A549 (cell line): Measurements from ENCODE around the gene PKD1. TPM values are rescaled to one million over a fixed set of nuclear protein-coding genes. Genes with fewer than 3 reads are reported as not detected.

Experiments used
- ATAC-seq, 2 experiments: fragments of 200-7000 bp in 1 of 2; fragments of >200 bp in 1 of 2; cut with Nextera tagmentation in 1 of 2; cut with Tn5 transposase in 1 of 2; 3 replicates each; pipeline versions ENCODE4 v1.8.0 to v1.9.1; 2018 to 2020; ENCODE audit warnings: mild to moderate bottlenecking in 1 of 2, moderate library complexity in 1 of 2
- CTCF ChIA-PET: fragments of 300-600 bp; sonication (Branson Sonifier 250); formaldehyde crosslinking; extraction: SDS; loops from one replicate; lab custom pipeline; 2021; ENCODE audit warnings: antibody characterized with exemption, inconsistent platforms; lab: Yijun Ruan, JAX
- POLR2A ChIA-PET: fragments of 350-600 bp; formaldehyde crosslinking; extraction: SDS; loops from one replicate; lab custom pipeline; 2021; ENCODE audit warnings: antibody characterized with exemption, inconsistent platforms; lab: Yijun Ruan, JAX
- DNase-seq, 2 experiments: peaks; one replicate each; pipeline versions ENCODE4 v3.0.0 to v3.0.0-alpha.2; 2011 to 2016; ENCODE audit warnings: low read depth in 1 of 2, low spot score in 1 of 2
- FAIRE-seq: peaks from 2 replicates; lab custom pipeline; 2011; peaks lifted over from hg19 to GRCh38; lab: Jason Lieb, UNC
- H3K27ac ChIP-seq, 2 experiments: fragments of >200 bp; sonication (Bioruptor Twin); formaldehyde crosslinking; 3 replicates each; pipeline ENCODE4 v1.5.1; 2016 to 2017
- H3K4me1 ChIP-seq: fragments of >200 bp; sonication (Bioruptor Twin); formaldehyde crosslinking; 3 replicates; pipeline ENCODE4 v1.6.1; 2016
- H3K4me2 ChIP-seq: fragments of >200 bp; sonication (Bioruptor Twin); formaldehyde crosslinking; 3 replicates; pipeline ENCODE4 v1.6.1; 2016
- H3K4me3 ChIP-seq: fragments of >200 bp; sonication (Bioruptor Twin); formaldehyde crosslinking; 3 replicates; pipeline ENCODE4 v1.5.1; 2016
- H3K9me3 ChIP-seq: fragments of >200 bp; sonication (Bioruptor Twin); formaldehyde crosslinking; 3 replicates; pipeline ENCODE4 v1.6.1; 2016
- CBX8 ChIP-seq: fragments of 200-600 bp; sonication (generic); IDR thresholded peaks from 2 replicates; pipeline ENCODE4 v1.6.1; 2016
- ESRRA ChIP-seq: fragments of 150-350 bp; IDR thresholded peaks from 2 replicates; pipeline ENCODE4 v1.6.1; 2014; ENCODE audit warnings: mild to moderate bottlenecking, low read length, borderline replicate concordance
- GATA3 ChIP-seq: IDR thresholded peaks from 2 replicates; pipeline ENCODE4 v1.6.1; 2012; ENCODE audit warnings: borderline replicate concordance
- HOXB5 ChIP-seq: fragments of 250-450 bp; sonication (Bioruptor Pico); IDR thresholded peaks from 2 replicates; pipeline ENCODE4 v1.5.0; 2020; ENCODE audit warnings: mild to moderate bottlenecking, moderate library complexity
- JUNB ChIP-seq: fragments of >200 bp; sonication (Bioruptor Twin); formaldehyde crosslinking; IDR thresholded peaks from 2 replicates; pipeline ENCODE4 v1.6.1; 2016
- KDM1A ChIP-seq: fragments of 200-600 bp; sonication (generic); IDR thresholded peaks from 2 replicates; pipeline ENCODE4 v1.6.1; 2016; ENCODE audit warnings: low read depth, mild to moderate bottlenecking
- POLR2A ChIP-seq: IDR thresholded peaks from 2 replicates; pipeline ENCODE4 v1.6.1; 2012; ENCODE audit warnings: mild to moderate bottlenecking, low read length
- RCOR1 ChIP-seq: fragments of 150-350 bp; IDR thresholded peaks from 2 replicates; pipeline ENCODE4 v1.6.1; 2014; ENCODE audit warnings: antibody characterized with exemption, low read length, low read depth
- RNF2 ChIP-seq: fragments of 200-600 bp; sonication (generic); IDR thresholded peaks from 2 replicates; pipeline ENCODE4 v1.6.1; 2016; ENCODE audit warnings: low read depth, mild to moderate bottlenecking, antibody characterized with exemption, moderate library complexity, borderline replicate concordance
- SMC3 ChIP-seq: fragments of >200 bp; sonication (Bioruptor Twin); formaldehyde crosslinking; IDR thresholded peaks from 3 replicates; pipeline ENCODE4 v1.6.1; 2018; ENCODE audit warnings: inconsistent platforms
- TP53 ChIP-seq: fragments of 250-450 bp; sonication (Bioruptor Pico); IDR thresholded peaks from 2 replicates; pipeline ENCODE4 v1.5.0; 2021; ENCODE audit warnings: mild to moderate bottlenecking, moderate library complexity
- ZSCAN20 ChIP-seq: fragments of 250-450 bp; sonication (Bioruptor Pico); IDR thresholded peaks from 2 replicates; pipeline ENCODE4 v1.8.0; 2022; ENCODE audit warnings: mild to moderate bottlenecking, moderate library complexity
- WGBS: methylation state at CpG from one replicate; pipeline ENCODE4 v1.1.6; 2017; ENCODE audit errors: missing lambda C conversion rate; 5-methylcytosine and 5-hydroxymethylcytosine counted together
- polyA plus RNA-seq, 4 experiments: library from polyadenylated mRNA; depleted of rRNA in 3 of 4; stranded (reverse); fragments of >200 nt; fragmentation: RNase III in 1 of 4; extraction: RNeasy Plus Mini Kit Qiagen cat#74134 plus additional on column Dnase treatment in 1 of 4; gene quantifications; 2 replicates in 3 of 4; 3 replicates in 1 of 4; pipeline ENCODE4 v1.2.3, GENCODE V29; 2011 to 2017
- TF ChIP-seq, protein P1 (sequence below): fragments of >200 bp; sonication (Bioruptor Twin); formaldehyde crosslinking; IDR thresholded peaks from 2 replicates; pipeline ENCODE4 v1.6.1; 2016
- TF ChIP-seq, protein P2 (sequence below): fragments of 250-450 bp; sonication (Bioruptor Pico); IDR thresholded peaks from 2 replicates; pipeline ENCODE4 v1.5.0; 2020; ENCODE audit warnings: low read depth, mild to moderate bottlenecking, moderate library complexity
- TF ChIP-seq, protein P3 (sequence below): fragments of 250-450 bp; sonication (Bioruptor Pico); IDR thresholded peaks from 2 replicates; pipeline ENCODE4 v1.5.0; 2021; ENCODE audit warnings: mild to moderate bottlenecking, moderate library complexity, borderline replicate concordance
- TF ChIP-seq, protein P4 (sequence below): IDR thresholded peaks from 2 replicates; pipeline ENCODE4 v1.6.1; 2012; ENCODE audit warnings: low read depth, borderline replicate concordance
- TF ChIP-seq, protein P5 (sequence below): fragments of >200 bp; sonication (Bioruptor Twin); formaldehyde crosslinking; IDR thresholded peaks from 3 replicates; pipeline ENCODE4 v1.5.1; 2016
- TF ChIP-seq, protein P6 (sequence below): fragments of 200-600 bp; sonication (generic); IDR thresholded peaks from 2 replicates; pipeline ENCODE4 v1.6.1; 2016; ENCODE audit warnings: antibody characterized with exemption, mild to moderate bottlenecking, moderate library complexity
- TF ChIP-seq, protein P7 (sequence below): fragments of >200 bp; sonication (Bioruptor Twin); formaldehyde crosslinking; IDR thresholded peaks from 3 replicates; pipeline ENCODE4 v1.6.1; 2016
- TF ChIP-seq, protein P8 (sequence below): fragments of 150-350 bp; IDR thresholded peaks from 2 replicates; pipeline ENCODE4 v1.6.1; 2014; ENCODE audit warnings: low read depth, mild to moderate bottlenecking, low read length

PKD1 gene
- polyA plus RNA-seq, 2 of the 4 experiments (the other 2 are of a cell fraction): 11.5 to 39.2 TPM

DNA sequence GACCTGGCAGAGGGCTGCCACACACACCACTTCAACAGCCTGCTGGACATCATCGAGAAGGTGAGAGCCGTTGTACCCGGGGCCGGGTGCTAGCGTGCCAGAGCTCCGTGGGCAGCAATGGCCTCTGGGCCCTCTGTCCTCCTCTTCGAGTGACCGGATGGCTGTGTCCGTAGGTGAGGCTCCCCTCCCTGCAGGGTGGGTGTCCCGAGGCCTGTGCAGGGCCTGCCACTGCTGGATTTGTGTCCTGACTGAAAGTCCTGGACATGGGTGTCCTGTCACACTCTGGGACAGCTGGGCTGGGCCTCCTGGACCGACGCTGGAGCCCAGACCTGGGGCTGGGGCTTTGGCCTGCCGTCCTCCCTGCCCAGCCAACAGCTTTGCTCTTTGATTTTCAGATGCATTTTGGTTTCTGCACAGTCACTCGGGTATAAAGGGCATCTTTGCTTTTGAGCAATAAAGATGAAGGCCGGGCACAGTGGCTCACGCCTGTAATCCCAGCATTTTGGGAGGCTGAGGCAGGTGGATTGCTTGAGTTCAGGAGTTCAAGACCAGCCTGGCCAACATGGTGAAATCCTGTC is 71.2 kb downstream of the PKD1 start:
- no peaks in the 10 kb centered on the region for H3K9me3 ChIP-seq
- ChIA-PET POLR2A (interaction anchor here (0.6 kb wide), 1 partner anchor 76 kb away, joined by 3 read pairs; no protein-coding TSS in a partner anchor), CTCF (interaction anchor here (1.0 to 2.3 kb wide), 5 partner anchors 9 to 76 kb away, joined by 3 to 8 read pairs (median 3); no protein-coding TSS in a partner anchor)
- no peak for TF ChIP-seq POLR2A
- no peak for TF ChIP-seq ESRRA
- TF ChIP-seq, protein P1, sequence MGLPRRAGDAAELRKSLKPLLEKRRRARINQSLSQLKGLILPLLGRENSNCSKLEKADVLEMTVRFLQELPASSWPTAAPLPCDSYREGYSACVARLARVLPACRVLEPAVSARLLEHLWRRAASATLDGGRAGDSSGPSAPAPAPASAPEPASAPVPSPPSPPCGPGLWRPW: no peak
- TF ChIP-seq, protein P2, sequence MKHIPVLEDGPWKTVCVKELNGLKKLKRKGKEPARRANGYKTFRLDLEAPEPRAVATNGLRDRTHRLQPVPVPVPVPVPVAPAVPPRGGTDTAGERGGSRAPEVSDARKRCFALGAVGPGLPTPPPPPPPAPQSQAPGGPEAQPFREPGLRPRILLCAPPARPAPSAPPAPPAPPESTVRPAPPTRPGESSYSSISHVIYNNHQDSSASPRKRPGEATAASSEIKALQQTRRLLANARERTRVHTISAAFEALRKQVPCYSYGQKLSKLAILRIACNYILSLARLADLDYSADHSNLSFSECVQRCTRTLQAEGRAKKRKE (CRISPR knock-in tag): no peak
- TF ChIP-seq, protein P3, sequence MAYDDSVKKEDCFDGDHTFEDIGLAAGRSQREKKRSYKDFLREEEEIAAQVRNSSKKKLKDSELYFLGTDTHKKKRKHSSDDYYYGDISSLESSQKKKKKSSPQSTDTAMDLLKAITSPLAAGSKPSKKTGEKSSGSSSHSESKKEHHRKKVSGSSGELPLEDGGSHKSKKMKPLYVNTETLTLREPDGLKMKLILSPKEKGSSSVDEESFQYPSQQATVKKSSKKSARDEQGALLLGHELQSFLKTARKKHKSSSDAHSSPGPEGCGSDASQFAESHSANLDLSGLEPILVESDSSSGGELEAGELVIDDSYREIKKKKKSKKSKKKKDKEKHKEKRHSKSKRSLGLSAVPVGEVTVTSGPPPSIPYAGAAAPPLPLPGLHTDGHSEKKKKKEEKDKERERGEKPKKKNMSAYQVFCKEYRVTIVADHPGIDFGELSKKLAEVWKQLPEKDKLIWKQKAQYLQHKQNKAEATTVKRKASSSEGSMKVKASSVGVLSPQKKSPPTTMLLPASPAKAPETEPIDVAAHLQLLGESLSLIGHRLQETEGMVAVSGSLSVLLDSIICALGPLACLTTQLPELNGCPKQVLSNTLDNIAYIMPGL (CRISPR knock-in tag): no peak
- no peak for TF ChIP-seq RCOR1
- TF ChIP-seq, protein P4, sequence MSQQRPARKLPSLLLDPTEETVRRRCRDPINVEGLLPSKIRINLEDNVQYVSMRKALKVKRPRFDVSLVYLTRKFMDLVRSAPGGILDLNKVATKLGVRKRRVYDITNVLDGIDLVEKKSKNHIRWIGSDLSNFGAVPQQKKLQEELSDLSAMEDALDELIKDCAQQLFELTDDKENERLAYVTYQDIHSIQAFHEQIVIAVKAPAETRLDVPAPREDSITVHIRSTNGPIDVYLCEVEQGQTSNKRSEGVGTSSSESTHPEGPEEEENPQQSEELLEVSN: no peak
- TF ChIP-seq, protein P5, sequence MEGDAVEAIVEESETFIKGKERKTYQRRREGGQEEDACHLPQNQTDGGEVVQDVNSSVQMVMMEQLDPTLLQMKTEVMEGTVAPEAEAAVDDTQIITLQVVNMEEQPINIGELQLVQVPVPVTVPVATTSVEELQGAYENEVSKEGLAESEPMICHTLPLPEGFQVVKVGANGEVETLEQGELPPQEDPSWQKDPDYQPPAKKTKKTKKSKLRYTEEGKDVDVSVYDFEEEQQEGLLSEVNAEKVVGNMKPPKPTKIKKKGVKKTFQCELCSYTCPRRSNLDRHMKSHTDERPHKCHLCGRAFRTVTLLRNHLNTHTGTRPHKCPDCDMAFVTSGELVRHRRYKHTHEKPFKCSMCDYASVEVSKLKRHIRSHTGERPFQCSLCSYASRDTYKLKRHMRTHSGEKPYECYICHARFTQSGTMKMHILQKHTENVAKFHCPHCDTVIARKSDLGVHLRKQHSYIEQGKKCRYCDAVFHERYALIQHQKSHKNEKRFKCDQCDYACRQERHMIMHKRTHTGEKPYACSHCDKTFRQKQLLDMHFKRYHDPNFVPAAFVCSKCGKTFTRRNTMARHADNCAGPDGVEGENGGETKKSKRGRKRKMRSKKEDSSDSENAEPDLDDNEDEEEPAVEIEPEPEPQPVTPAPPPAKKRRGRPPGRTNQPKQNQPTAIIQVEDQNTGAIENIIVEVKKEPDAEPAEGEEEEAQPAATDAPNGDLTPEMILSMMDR: no peak
- no peak for TF ChIP-seq JUNB
- no peak for TF ChIP-seq CBX8
- TF ChIP-seq RNF2: no peak
- TF ChIP-seq, protein P6, sequence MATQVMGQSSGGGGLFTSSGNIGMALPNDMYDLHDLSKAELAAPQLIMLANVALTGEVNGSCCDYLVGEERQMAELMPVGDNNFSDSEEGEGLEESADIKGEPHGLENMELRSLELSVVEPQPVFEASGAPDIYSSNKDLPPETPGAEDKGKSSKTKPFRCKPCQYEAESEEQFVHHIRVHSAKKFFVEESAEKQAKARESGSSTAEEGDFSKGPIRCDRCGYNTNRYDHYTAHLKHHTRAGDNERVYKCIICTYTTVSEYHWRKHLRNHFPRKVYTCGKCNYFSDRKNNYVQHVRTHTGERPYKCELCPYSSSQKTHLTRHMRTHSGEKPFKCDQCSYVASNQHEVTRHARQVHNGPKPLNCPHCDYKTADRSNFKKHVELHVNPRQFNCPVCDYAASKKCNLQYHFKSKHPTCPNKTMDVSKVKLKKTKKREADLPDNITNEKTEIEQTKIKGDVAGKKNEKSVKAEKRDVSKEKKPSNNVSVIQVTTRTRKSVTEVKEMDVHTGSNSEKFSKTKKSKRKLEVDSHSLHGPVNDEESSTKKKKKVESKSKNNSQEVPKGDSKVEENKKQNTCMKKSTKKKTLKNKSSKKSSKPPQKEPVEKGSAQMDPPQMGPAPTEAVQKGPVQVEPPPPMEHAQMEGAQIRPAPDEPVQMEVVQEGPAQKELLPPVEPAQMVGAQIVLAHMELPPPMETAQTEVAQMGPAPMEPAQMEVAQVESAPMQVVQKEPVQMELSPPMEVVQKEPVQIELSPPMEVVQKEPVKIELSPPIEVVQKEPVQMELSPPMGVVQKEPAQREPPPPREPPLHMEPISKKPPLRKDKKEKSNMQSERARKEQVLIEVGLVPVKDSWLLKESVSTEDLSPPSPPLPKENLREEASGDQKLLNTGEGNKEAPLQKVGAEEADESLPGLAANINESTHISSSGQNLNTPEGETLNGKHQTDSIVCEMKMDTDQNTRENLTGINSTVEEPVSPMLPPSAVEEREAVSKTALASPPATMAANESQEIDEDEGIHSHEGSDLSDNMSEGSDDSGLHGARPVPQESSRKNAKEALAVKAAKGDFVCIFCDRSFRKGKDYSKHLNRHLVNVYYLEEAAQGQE: no peak
- no peak for TF ChIP-seq TP53 (CRISPR knock-in tag)
- TF ChIP-seq, protein P7, sequence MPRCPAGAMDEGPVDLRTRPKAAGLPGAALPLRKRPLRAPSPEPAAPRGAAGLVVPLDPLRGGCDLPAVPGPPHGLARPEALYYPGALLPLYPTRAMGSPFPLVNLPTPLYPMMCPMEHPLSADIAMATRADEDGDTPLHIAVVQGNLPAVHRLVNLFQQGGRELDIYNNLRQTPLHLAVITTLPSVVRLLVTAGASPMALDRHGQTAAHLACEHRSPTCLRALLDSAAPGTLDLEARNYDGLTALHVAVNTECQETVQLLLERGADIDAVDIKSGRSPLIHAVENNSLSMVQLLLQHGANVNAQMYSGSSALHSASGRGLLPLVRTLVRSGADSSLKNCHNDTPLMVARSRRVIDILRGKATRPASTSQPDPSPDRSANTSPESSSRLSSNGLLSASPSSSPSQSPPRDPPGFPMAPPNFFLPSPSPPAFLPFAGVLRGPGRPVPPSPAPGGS: no peak
- TF ChIP-seq, protein P8, sequence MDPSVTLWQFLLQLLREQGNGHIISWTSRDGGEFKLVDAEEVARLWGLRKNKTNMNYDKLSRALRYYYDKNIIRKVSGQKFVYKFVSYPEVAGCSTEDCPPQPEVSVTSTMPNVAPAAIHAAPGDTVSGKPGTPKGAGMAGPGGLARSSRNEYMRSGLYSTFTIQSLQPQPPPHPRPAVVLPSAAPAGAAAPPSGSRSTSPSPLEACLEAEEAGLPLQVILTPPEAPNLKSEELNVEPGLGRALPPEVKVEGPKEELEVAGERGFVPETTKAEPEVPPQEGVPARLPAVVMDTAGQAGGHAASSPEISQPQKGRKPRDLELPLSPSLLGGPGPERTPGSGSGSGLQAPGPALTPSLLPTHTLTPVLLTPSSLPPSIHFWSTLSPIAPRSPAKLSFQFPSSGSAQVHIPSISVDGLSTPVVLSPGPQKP: no peak
- TF ChIP-seq SMC3: no peak
- TF ChIP-seq HOXB5 (CRISPR knock-in tag): no peak
- no peak for TF ChIP-seq GATA3
- no peak for TF ChIP-seq KDM1A
- TF ChIP-seq ZSCAN20 (CRISPR knock-in tag): no peak
- 91% methylated on average over 7 of the region's 16 CpGs for WGBS
- no peak overlapping the region for H3K4me3 ChIP-seq
- no peak for ATAC-seq
- H3K27ac ChIP-seq: no peak overlapping the region
- no peak overlapping the region for H3K4me2 ChIP-seq
- FAIRE-seq: no peak
- H3K4me1 ChIP-seq: no peaks in the 10 kb centered on the region
- DNase-seq: no peak
